GM12873 (cell line): ENCODE results near the gene CCT3.
A peak's percentile ranks its signal among the peaks of the same experiment; 100 is the strongest.

ENCODE experiments used
- TF ChIP-seq, protein P1 (sequence below): IDR thresholded peaks from 2 replicates; pipeline ENCODE4 v1.5.1; 2012; ENCODE audit warnings: low read depth, mild to moderate bottlenecking, moderate library complexity, low read length, control low read depth; ENCODE audit not compliant: insufficient read depth; ENCODE audit errors: missing control alignments

CCT3 gene

DNA sequence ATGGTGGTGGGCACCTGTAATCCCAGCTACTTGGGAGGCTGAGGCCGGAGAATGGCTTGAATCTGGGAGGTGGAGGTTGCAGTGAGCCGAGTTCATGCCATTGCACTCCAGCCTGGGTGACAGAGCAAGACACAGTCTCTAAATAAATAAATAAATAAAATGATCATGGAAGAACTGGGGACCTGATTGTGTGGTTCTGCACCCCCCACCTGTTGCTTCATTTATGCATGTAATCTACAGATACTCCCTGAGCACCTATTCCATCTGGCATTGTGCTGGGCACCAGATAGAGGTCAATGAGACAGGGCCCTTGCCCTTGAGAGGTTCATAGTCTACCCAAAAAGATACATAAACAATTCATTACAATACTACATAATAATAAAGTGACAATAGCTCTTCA lies 19.9 kb upstream of the CCT3 start:
- TF ChIP-seq, protein P1, sequence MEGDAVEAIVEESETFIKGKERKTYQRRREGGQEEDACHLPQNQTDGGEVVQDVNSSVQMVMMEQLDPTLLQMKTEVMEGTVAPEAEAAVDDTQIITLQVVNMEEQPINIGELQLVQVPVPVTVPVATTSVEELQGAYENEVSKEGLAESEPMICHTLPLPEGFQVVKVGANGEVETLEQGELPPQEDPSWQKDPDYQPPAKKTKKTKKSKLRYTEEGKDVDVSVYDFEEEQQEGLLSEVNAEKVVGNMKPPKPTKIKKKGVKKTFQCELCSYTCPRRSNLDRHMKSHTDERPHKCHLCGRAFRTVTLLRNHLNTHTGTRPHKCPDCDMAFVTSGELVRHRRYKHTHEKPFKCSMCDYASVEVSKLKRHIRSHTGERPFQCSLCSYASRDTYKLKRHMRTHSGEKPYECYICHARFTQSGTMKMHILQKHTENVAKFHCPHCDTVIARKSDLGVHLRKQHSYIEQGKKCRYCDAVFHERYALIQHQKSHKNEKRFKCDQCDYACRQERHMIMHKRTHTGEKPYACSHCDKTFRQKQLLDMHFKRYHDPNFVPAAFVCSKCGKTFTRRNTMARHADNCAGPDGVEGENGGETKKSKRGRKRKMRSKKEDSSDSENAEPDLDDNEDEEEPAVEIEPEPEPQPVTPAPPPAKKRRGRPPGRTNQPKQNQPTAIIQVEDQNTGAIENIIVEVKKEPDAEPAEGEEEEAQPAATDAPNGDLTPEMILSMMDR: no peak

DNA sequence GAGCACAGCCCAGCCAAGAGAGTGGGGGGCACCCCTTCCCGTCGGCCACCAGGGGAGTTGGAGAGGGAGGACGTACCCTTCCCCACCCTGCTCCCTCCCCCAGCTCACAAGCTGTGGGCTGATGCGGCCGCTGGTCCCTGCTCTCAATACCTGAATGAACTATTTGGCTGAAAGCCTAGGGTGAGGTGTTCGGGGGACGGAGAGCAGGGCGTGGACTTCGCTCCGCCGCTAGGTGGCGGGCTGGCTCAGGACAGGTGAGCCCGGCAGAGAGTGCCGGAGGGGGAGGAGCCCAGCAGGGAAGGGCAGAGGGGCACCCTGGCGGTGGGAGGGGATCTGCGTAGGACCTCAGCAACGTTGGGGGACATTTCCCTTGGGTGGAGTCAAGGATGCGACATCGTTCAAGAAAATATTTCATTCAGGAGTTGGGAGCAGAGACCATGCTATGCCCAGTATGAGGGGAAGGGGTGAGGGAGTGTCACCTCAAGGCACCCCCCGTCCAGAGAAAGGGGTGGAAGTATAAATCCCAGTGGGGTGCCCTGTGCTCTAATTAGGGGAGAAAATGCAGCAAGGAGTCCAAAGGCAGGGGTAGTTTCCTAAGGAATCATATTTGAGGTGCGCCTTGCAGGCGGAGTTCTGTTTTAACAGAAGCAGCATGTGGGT lies 18.9 kb upstream of the CCT3 start:
- TF ChIP-seq, protein P1: peak; percentile 76

DNA sequence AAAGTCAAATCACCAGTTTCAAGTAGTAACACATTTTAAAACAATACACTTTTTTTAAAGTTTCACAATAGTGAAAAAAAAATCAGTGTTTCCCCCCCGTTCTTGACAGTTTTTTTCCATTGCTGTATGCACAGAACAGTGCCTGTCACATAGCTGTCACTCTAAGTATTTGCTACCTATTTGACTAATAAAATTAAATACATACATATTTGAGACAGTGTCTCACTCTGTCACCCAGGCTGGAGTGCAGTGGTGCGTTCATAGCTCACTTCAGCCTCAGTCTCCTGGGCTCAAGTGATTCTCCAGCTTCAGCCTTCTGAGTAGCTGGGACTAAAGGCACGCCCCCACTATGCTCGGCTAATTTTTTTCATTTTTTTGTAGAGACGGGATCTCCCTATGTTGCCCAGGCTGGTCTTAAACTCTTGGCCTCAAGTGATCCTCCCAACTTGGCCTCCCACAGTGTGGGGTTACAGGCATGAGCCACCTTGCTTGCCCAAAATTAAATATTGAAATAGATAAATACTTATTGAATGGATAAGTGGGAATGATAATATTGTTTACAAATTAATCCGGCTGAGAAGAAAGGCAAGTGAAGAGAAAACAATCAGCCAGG lies 18.3 kb upstream of the CCT3 start:
- TF ChIP-seq, protein P1: no peak

DNA sequence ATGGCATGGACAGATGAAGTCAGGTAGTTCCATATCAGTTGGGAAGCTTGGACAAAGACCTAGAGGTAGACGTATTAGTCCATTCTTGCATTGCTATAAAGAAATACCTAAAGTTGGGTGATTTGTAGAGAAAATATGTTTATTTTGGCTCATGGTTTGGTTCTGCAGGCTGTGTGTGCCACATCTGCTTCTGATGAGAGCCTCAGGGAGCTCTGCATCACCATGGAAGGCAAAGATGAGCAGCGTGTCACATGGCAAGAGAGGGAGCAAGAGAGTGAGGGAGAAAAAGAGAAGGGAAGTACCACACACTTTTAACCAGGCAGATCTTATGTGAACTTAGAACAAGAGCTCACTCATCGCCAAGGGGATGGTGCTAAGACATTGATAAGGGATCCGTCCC lies 9.2 kb upstream of the CCT3 start:
- TF ChIP-seq, protein P1: no peak

DNA sequence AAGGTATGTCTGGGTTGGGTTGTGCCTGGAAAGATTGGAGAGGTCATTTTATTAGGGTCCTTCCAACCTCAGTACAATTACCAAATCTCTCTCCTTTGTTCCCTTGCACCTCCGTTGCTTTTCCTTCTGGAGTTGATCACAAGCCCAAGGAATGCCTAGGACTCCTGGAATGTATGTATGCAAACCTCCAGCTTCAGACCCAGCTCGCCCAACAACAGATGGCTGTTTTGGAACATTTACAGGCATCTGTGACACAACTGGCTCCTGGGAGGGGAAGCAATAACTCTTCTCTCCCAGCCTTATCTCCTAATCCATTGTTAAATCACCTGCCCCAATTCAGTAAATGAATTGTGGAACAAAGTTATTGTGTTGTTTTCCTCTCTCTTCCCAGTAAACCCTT lies 8.5 kb upstream of the CCT3 start:
- TF ChIP-seq, protein P1: no peak

DNA sequence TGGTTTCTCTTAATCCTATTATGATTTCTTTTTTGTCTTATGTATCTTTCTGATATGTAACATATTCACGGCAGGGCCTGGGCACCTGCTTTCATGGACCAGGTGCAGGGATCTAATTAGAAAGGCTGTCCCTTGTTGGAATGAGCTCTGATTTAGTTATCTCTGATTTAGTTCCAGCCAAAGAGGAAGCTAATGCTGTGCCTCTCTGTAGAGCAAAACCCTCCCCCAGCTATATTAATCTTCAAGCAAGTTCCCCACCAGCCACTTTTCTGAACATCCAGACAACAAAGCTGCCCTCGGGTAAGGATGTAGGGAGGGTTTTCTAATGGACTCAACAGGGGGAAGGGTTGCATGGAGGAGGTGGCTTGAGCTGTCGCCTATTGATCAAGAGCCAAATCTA lies 6.3 kb upstream of the CCT3 start:
- TF ChIP-seq, protein P1: no peak

DNA sequence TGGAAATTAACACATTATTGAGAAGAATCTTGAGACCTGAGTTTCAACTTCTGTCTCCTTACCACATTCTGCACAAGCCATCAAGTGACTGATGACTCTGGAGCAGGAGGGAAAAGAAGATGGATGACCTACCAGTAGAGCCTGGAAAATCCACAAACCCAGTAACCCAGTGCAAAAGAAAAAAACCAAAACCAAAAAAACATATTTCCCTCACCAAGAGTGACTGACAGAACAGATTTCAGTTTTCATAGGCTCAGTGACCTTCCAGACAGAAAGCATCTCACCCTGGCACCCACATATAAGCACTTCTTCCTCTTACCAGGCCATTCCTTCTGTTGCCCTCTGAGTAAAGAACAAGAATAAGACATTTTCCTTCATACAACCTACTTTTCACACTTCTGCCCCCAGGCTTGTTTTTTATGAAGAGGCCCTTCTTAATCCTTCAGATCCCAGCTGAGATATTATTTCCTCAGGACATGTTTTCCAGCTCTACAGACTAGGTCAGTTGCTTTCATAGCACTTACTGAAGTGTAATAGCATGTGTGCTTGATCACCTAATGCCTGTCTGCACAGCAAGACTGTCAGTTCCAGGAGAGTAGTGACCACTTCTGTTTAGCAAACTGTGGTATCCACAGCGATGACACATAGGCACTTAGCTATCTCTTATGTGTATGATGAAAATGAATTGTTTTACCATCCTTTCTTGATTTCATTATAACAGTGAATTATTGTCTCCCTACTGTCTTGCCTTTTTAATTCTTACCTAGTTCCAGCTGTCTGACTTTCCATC lies 4.3 kb upstream of the CCT3 start:
- TF ChIP-seq, protein P1: no peak
